Esophagus (tissue), 2 donors: ENCODE data around the gene CRY1. TPM values are rescaled to one million over a fixed set of nuclear protein-coding genes. Genes with fewer than 3 reads are reported as not detected.

Experiments used
- H3K27ac ChIP-seq, 2 donors: one replicate each; pipeline ENCODE4 v1.5.1; 2013; ENCODE audit warnings: low read depth in 2 of 2, mild to moderate bottlenecking in 2 of 2, inconsistent platforms in 1 of 2, low read length in 1 of 2, moderate library complexity in 1 of 2
- H3K27me3 ChIP-seq, 2 donors: one replicate each; pipeline ENCODE4 v1.6.1; 2013; ENCODE audit warnings: low read length in 2 of 2, control low read depth in 1 of 2, mild to moderate bottlenecking in 1 of 2; ENCODE audit not compliant: insufficient read depth in 2 of 2, control insufficient read depth in 1 of 2
- H3K36me3 ChIP-seq, 2 donors: one replicate each; pipeline ENCODE4 v1.6.1; 2013; ENCODE audit warnings: low read length in 1 of 2; ENCODE audit not compliant: control insufficient read depth in 2 of 2, insufficient read depth in 2 of 2
- H3K4me1 ChIP-seq, 2 donors: one replicate each; pipeline ENCODE4 v1.6.1; 2013; ENCODE audit warnings: low read length in 1 of 2; ENCODE audit not compliant: control insufficient read depth in 2 of 2, insufficient read depth in 2 of 2
- H3K4me3 ChIP-seq, 2 donors: one replicate each; pipeline ENCODE4 v1.5.1; 2013; ENCODE audit warnings: low read length in 2 of 2, mild to moderate bottlenecking in 2 of 2, low read depth in 1 of 2, moderate library complexity in 1 of 2
- H3K9me3 ChIP-seq, 2 donors: one replicate each; pipeline ENCODE4 v1.6.1; 2013; ENCODE audit warnings: mild to moderate bottlenecking in 2 of 2, low read depth in 1 of 2, low read length in 1 of 2, moderate library complexity in 1 of 2; ENCODE audit not compliant: control insufficient read depth in 2 of 2, insufficient read depth in 1 of 2
- WGBS, 2 donors: extraction: QIAGEN DNeasy Blood & Tissue Kit; methylation state at CpG; one replicate each; pipeline ENCODE4 v1.1.7; 2013; 5-methylcytosine and 5-hydroxymethylcytosine counted together
- polyA plus RNA-seq, 2 donors: library from polyadenylated mRNA; stranded (reverse); fragments of 200-250 nt; gene quantifications; one replicate each; pipeline ENCODE4 v1.2.3, GENCODE V29; 2013
- donor health status: healthy with polysubstance abuse.
- donor health status: Bipolar disorder and iron deficiency.

CRY1 gene
- 1 to 10 TPM; 4.1 to 4.8 TPM for polyA plus RNA-seq

DNA sequence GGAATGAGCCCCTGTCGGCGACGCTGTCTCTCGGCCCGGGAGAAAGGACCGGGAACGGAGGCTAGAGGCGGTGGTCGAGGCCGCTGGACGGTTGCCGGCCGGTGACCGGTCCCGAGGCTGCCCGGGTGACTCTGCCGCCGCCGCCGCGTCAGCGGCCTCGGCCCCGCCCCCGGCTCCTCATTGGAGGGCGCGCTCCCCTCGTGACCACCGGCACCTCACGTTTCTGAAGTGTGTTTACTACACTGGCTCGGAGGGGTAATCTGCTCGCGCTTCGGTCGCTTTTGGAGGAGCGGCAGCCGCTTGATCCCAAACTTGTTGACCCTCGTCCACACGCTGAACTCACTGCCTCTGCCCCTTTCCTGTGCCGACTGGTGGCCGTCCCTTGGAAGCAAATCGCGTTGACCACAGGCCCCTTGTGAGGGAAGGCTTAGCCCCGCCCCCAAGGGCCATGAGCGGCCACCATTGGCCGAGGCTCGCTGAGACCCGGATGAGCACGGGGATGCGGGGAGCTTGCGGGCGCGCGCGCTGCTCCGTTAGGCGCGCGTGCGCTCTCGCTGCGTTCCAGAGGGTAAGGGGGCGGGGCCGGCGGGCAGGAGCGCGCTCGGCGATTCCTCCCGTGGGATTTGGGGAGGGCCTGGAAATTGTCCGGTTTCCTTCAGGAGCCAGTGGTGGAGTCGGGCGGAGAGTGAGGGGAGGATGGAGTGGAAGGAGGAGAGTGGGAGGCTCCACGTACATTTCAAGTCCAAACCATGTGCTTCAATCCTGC, at the start of gene CRY1:
TSS of gene CRY1 (minus strand) at position 133 of the 766 bp plus-strand sequence. CDS start 588 bp downstream, outside the sequence.
- Histone ChIP-seq H3K4me3 (peak within 1 kb of the TSS; percentile 77 to 81), H3K27ac (peak within 1 kb of the TSS; percentile 98), H3K9me3 (no peaks in the 10 kb centered on the region), H3K36me3 (no peaks in the 10 kb centered on the region), H3K27me3 (no peaks in the 10 kb centered on the region), H3K4me1 (peaks cover 0 to 2% of the 10 kb centered on the region in 2 donors)
- 0 to 1% methylated on average over 73 to 74 of the region's 74 CpGs for WGBS, 2 donors

DNA sequence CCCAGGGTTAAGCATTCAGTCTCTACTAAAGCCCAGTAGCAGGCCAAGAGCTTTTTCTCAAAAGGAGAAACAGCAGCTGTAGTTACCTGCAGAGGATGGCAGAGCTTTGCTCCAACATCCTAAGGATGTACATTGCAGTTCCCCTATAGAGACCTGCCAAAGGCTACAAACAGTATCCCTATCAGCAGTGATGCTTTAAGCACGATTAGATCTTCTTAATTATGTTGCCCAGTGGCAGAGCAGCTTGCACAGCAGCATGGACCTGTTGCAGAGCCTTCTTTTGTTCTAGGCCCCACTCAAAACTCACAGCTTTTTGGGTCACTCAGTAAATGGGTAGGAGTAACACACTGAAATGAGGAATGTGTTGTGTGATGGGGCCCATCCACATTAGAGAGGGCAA, 46.4 kb upstream of the CRY1 start:
- no peak overlapping the region for H3K4me3 ChIP-seq

DNA sequence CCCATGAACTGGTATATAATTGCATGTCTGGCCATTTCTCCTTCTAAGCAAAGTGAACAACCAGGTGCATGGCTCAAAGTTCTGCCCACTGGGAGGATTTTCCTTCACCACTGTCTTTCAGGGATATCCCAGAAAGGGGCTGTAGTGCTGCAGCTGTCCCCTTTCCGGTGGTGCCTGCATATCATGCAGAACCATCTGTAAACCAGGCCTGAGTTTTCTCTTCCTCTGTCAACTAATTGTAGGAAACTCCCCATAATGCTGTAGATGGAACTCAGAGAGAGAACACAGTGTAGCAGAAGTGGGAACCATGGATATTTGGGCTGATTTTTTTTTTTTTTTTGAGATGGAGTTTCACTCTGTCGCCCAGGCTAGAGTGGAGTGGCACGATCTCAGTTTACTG, 45.6 kb upstream of the CRY1 start:
- no peak overlapping the region for H3K4me3 ChIP-seq
- no peaks in the 10 kb centered on the region for H3K4me1 ChIP-seq
- no peaks in the 10 kb centered on the region for H3K36me3 ChIP-seq
- no peaks in the 10 kb centered on the region for H3K9me3 ChIP-seq
- no peak overlapping the region for H3K27ac ChIP-seq
- no peaks in the 10 kb centered on the region for H3K27me3 ChIP-seq
- WGBS, 2 donors, result 82% methylated on average over 3 of the region's 3 CpGs

More for the DNA sequence above, 46.4 kb upstream of the CRY1 start:
- Histone ChIP-seq H3K36me3 (no peaks in the 10 kb centered on the region), H3K27me3 (no peaks in the 10 kb centered on the region), H3K27ac (no peak overlapping the region), H3K9me3 (no peaks in the 10 kb centered on the region), H3K4me1 (no peaks in the 10 kb centered on the region)
- WGBS, 2 donors, result 88 to 93% methylated on average over 1 of the region's 1 CpG

DNA sequence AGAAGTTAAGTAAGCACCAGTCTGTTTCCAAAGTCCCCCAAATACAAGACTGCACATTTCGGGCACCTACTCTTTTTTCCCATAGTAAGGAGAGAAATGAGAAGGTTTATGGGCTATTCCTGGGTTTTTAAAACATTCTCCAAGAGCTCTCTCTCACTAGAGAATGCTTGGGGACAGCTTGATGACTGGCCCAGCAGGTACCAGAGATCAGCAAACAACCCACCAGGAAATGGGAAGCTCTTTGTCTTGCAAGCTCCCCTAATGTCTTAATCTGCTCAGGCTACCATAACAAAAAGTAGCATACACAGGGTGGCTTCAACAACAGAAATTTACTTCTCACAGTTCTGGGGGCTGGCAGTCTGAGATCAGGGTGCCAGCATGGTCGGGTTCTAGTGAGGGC, 41.8 kb upstream of the CRY1 start:
- Histone ChIP-seq H3K4me1 (no peaks in the 10 kb centered on the region), H3K27me3 (no peaks in the 10 kb centered on the region), H3K36me3 (no peaks in the 10 kb centered on the region), H3K9me3 (no peaks in the 10 kb centered on the region), H3K4me3 (no peak overlapping the region), H3K27ac (no peak overlapping the region)
- 89% methylated on average over 2 of the region's 2 CpGs for WGBS, 2 donors

DNA sequence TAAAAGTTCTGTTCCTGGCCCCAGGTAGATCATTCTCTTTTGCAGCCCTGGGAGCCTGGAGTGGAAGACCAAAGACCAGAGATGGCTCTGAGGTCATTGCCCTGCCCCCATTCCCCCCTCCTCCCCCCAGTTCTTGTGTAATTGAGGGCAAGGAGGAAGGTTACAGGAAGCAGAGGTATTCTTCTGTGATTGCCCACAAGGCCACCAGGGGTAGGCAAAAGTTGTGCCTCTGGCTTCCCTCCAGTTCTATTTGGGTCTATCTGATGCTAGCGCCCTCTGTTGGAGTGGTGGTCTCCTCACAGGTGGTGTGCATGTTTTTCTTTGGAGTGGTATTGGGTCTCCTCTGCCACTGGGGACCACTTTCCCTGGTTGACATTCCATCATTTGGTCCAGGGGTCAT, 41.2 kb upstream of the CRY1 start:
- H3K27ac ChIP-seq, result no peak overlapping the region
- no peaks in the 10 kb centered on the region for H3K4me1 ChIP-seq
- no peaks in the 10 kb centered on the region for H3K36me3 ChIP-seq
- H3K4me3 ChIP-seq, result no peak overlapping the region
- WGBS, 2 donors, result 69 to 89% methylated on average over 1 of the region's 1 CpG
- no peaks in the 10 kb centered on the region for H3K27me3 ChIP-seq
- no peaks in the 10 kb centered on the region for H3K9me3 ChIP-seq

DNA sequence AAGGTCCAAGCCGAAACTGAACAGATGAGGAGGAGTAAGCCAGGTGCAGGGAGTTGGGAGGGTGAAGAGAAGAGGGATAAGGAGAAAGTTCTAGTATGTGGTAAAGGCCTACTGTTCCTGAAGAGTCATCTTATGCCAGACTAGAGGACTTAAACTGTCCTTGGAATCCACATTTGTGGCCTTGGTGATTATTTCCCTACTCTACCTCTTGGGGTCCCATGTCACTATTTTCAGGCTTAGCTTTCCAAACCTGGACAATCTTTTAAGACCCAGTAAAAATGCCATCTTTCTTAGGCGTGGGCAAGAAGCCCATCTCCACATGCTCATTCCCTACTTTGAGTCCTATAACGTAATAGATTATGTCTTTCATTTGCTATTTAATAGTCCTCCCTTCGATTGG, 40.1 kb upstream of the CRY1 start:
- Histone ChIP-seq H3K9me3 (no peaks in the 10 kb centered on the region), H3K27ac (no peak overlapping the region), H3K4me1 (no peaks in the 10 kb centered on the region), H3K27me3 (no peaks in the 10 kb centered on the region), H3K4me3 (no peak overlapping the region), H3K36me3 (no peaks in the 10 kb centered on the region)
- WGBS, 2 donors, result 81 to 88% methylated on average over 4 of the region's 4 CpGs

DNA sequence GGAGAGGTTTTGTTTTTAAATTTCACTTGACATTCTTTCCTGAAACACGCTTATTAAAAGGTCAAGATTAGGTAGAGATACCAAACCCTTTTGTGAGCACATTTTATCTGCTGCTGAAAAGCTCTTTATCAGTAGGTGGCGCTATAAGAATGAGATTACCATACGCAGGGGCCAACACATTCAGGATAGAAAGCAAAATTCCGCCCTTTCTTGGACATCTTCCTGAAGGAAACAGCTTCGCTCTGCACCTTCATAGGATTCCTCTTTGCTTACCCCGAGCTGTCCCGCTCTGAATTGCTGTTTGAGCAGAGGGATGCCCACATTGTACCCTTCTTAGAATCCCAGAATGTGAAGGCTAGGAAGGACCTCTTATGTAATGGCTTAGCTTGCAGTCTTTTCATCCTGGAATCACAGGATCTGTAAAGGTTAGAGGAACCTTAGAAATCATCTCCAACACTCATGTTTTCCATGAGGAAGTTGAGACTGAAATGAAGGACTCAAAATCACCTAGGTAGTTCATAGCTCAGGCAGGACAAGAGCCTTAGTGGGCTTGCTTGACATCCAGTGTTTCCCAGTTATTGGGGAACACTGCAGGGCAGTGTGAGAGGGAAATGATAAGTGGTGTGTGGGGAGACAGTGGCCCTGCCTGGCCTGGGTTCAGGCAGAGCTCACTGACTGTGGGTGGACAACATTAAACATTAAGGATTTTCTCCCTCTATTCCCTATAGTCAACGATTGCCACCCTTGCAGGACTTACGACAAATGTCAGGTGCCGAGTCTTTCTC, 38.7 kb upstream of the CRY1 start:
- Histone ChIP-seq H3K27me3 (no peaks in the 10 kb centered on the region), H3K4me3 (no peak overlapping the region), H3K27ac (no peak overlapping the region), H3K9me3 (no peaks in the 10 kb centered on the region), H3K4me1 (no peaks in the 10 kb centered on the region), H3K36me3 (no peaks in the 10 kb centered on the region)
- 28 to 32% methylated on average over 10 of the region's 10 CpGs for WGBS, 2 donors

DNA sequence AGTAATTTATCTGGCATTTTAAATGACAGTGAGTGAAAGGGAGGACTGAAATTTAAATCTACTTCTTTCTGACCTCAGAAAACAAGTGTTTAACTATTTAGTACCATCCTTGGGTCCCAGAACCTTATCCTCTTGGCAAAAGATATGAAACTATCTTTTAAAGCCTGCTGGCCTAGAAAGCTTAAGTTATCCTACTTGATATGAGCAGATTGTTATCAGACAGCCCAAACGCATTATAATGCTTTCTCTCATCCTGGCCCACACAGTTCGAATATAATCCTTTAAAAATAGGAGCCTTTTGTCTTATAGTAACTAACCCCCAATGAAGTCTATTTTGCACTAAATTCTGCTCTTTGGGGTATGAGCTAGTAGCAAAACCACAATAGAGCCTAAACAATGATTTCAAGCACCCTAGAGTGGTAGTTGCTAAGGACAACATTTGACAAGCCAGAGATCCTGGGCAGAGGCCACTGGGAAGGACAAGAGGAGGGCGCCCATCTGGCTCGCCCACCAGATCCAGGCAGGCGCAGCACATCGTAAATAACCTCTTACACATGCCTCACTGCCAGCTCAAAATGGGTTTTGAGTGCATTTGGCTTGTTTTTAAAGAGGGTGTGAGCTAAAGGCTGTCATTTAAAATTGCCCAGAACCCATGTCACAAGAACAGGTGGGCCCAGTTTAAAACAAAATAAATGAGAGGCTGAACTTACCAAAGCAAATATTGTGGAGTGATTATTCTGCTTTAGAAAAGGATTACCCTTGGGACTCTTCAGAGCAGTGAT, 37.7 kb upstream of the CRY1 start:
- 80 to 84% methylated on average over 6 of the region's 6 CpGs for WGBS, 2 donors
- H3K4me3 ChIP-seq, result no peak overlapping the region

DNA sequence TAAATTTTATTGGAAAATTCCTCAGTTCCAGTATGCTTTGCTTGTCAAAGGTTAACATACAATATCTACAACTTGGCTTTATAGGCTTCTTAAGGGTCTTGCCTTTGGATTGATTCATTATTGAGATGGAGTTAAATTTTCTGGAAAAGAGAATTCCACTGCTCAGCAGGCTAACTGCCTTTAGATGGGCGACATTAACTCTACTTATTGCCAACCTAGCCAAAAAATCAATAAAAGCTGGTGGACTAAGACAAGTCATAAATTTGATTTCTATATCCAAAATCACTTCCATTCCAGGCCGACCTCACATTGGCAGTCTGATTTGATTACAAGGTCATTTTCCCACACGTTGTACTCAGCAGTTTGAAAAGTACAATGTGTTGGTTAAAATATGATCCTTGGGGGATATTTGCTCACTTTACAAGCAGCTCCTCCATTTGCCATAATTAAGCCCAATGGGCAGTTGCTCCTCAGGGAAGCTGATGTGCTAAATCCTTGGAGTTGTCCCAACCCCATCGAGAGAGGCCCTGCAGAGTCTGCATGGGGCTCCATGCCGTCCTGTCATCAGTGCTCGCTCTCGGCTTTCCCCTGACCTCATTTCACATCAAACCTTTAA, 36.1 kb upstream of the CRY1 start:
- no peaks in the 10 kb centered on the region for H3K4me1 ChIP-seq
- 68 to 72% methylated on average over 7 of the region's 7 CpGs for WGBS, 2 donors

More for the DNA sequence above, 37.7 kb upstream of the CRY1 start:
- no peak overlapping the region for H3K27ac ChIP-seq
- no peaks in the 10 kb centered on the region for H3K4me1 ChIP-seq
- no peaks in the 10 kb centered on the region for H3K36me3 ChIP-seq
- no peaks in the 10 kb centered on the region for H3K27me3 ChIP-seq
- no peaks in the 10 kb centered on the region for H3K9me3 ChIP-seq

More for the DNA sequence above, 36.1 kb upstream of the CRY1 start:
- Histone ChIP-seq H3K27ac (no peak overlapping the region), H3K36me3 (no peaks in the 10 kb centered on the region), H3K4me3 (no peak overlapping the region), H3K27me3 (no peaks in the 10 kb centered on the region), H3K9me3 (no peaks in the 10 kb centered on the region)
